Measurements from ENCODE around the gene ANO6.

DNA sequence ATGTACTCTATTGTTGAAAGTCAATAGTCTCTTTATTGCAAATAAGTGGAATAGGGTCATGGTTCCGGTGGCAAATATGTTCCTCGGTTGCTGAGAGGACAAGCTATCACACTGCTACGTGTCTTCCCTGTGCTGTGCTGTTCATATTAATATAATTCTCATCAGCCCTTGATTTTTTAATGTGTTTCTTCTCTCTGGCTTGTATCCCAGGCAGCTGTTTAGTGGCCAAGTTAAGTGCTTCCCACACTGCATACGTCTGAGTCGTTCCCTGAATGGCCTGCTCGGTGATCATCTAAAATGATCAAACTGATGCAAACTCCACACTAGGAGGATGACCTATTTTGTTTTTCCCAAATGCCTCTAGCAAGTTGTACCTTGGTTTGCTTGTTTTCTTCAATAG lies 186.4 kb downstream of the ANO6 start:
- no peak for TF ChIP-seq POLR2A (IDR thresholded peaks at IDR 0.05; ENCODE audit: low read depth, low read length)
- TF ChIP-seq TAF1 (IDR thresholded peaks at IDR 0.05; ENCODE audit: low read depth, low read length): no peak
- TF ChIP-seq POLR2AphosphoS5 (IDR thresholded peaks at IDR 0.05; ENCODE audit: low read depth, low read length): no peak
- no peak for TF ChIP-seq POU2F2 (IDR thresholded peaks at IDR 0.05; ENCODE audit: low read depth, low read length)
- TF ChIP-seq PAX5 (IDR thresholded peaks at IDR 0.05; ENCODE audit: insufficient read depth, low read length, severe bottlenecking): no peak

Measured in GM12891 (cell line).